Central memory CD8-positive, alpha-beta T cell (primary cell): Measurements from ENCODE around the gene APOM.

Source experiments
- ATAC-seq: fragments of 150-1000 bp; cut with Tn5 transposase; replicated peaks from 2 replicates; pipeline ENCODE4 v1.10.0; 2022; ENCODE audit warnings: mild to moderate bottlenecking, moderate FRiP score, moderate number of reproducible peaks; ENCODE audit not compliant: poor library complexity, severe bottlenecking; ENCODE audit errors: extremely low read depth
- DNase-seq, 2 donors: peaks; one replicate each; pipeline ENCODE4 v3.0.0; 2021; ENCODE audit warnings: low spot score in 2 of 2
- H3K27ac Mint-ChIP-seq: one replicate; pipeline ENCODE4 v1.8.0; 2022; ENCODE audit warnings: low read depth, mild to moderate bottlenecking, moderate library complexity, mixed read lengths
- H3K27me3 Mint-ChIP-seq: one replicate; pipeline ENCODE4 v1.8.0; 2022; ENCODE audit warnings: mixed read lengths
- H3K36me3 Mint-ChIP-seq: one replicate; pipeline ENCODE4 v1.8.0; 2022; ENCODE audit warnings: mild to moderate bottlenecking, moderate library complexity, mixed read lengths; ENCODE audit not compliant: insufficient read depth
- H3K4me1 Mint-ChIP-seq: one replicate; pipeline ENCODE4 v1.8.0; 2022; ENCODE audit warnings: mixed read lengths
- H3K4me3 Mint-ChIP-seq: one replicate; pipeline ENCODE4 v1.8.0; 2022; ENCODE audit warnings: mild to moderate bottlenecking, moderate library complexity, mixed read lengths
- H3K9me3 Mint-ChIP-seq: one replicate; pipeline ENCODE4 v1.8.0; 2022; ENCODE audit warnings: mixed read lengths

Gene APOM

DNA sequence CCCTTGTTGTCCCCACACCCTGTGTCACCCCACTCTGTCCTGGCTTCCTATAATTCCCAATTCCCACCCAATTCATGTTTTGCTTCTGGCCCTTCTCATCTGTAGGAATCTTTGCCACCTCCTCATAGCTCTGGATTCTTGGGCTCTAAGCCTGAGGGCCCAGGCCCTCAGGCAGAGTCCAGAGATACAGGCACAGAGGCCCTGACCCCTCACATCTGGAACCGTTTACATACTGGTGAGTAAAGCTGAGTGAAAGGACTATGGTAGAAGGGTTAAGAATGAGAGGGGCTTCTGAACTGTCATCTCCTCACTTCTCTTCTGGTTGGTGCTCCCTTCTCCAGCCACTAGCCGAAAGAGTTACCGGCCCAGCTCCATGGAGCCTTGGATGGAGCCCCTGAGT lies 21.6 kb upstream of the APOM start:
- no peak for DNase-seq
- peaks cover 62% of the 10 kb centered on the region for H3K36me3 Mint-ChIP-seq
- no peaks in the 10 kb centered on the region for H3K9me3 Mint-ChIP-seq
- H3K4me3 Mint-ChIP-seq: no peak overlapping the region
- peaks cover 6% of the 10 kb centered on the region for H3K4me1 Mint-ChIP-seq
- H3K27ac Mint-ChIP-seq: peak overlapping the region; percentile 74
- no peak for ATAC-seq
- H3K27me3 Mint-ChIP-seq: no peaks in the 10 kb centered on the region

DNA sequence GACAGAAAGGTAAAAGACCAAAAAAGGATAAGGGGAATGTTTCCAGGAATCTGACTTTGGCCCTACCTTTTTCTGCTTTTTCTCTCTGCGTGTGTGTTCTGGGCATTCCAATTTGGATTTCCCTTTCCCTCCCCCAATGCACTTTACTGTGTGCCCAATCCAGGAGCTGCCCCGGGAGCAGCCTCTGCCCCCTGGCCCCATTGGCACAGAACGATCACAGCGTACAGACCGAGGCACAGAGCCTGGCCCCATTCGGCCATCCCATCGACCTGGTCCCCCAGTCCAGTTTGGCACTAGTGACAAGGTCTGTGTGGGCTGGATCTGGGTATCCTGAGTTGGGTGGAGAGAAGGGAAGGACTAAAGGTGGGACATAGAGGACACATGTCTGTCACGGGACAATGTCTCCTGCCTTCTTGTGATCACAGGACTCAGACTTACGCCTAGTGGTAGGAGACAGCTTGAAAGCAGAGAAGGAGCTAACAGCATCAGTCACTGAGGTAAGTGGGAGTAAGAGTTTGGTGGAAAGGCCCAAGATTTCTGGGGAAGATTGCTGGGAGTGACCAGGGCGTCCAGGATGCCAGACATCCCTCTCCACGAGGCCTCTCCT lies 20.6 kb upstream of the APOM start:
- Mint-ChIP-seq H3K27ac (no peak overlapping the region), H3K4me1 (peaks cover 6% of the 10 kb centered on the region), H3K9me3 (no peaks in the 10 kb centered on the region), H3K4me3 (no peak overlapping the region), H3K36me3 (peaks cover 59% of the 10 kb centered on the region), H3K27me3 (no peaks in the 10 kb centered on the region)
- ATAC-seq (no peak), DNase-seq (no peak)

DNA sequence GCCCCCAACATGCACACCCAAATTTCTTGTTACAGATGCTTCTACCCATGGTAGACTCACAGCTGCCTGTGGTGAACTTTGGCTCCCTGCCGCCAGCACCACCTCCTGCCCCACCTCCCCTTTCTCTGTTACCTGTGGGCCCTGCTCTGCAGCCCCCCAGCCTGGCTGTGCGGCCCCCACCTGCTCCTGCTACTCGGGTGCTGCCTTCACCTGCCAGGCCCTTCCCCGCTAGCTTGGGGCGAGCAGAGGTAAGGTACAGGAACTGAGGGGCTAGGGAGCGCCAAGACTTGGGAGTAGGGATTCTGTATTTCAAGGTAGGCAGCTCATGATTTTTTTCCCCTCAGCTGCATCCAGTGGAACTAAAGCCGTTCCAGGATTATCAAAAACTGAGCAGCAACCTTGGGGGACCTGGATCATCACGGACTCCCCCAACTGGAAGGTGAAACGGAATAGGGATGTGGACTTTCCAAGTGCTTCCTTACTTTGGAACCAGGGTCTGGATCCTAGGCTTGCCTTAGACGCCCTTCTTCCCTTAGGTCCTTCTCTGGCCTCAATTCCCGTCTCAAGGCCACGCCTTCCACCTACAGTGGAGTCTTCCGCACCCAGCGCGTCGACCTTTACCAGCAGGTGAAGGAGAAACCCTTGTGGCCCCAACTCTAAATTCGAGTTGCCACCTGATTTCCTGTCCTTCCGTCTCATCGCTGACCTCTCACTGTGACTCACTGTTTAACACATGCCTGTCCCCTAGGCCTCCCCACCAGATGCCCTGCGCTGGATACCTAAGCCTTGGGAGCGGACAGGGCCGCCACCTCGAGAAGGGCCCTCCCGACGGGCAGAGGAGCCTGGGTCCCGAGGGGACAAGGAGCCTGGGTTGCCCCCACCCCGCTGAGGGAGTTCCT lies 18.7 kb upstream of the APOM start:
- Mint-ChIP-seq H3K36me3 (peaks cover 62% of the 10 kb centered on the region), H3K4me3 (peak overlapping the region; percentile 20), H3K4me1 (peaks cover 6% of the 10 kb centered on the region), H3K27ac (peak overlapping the region; percentile 61), H3K27me3 (no peaks in the 10 kb centered on the region), H3K9me3 (no peaks in the 10 kb centered on the region)
- ATAC-seq (no peak), DNase-seq (no peak)

- Mint-ChIP-seq H3K27ac (peak overlapping the region; percentile 71), H3K27me3 (no peaks in the 10 kb centered on the region), H3K4me3 (no peak overlapping the region), H3K9me3 (no peaks in the 10 kb centered on the region), H3K36me3 (peaks cover 62% of the 10 kb centered on the region), H3K4me1 (peaks cover 6% of the 10 kb centered on the region)
- no peak for ATAC-seq
- DNase-seq: no peak
Measured at GRCh38 chr6:31639043-31639442, 16.7 kb upstream of the APOM start.

DNA sequence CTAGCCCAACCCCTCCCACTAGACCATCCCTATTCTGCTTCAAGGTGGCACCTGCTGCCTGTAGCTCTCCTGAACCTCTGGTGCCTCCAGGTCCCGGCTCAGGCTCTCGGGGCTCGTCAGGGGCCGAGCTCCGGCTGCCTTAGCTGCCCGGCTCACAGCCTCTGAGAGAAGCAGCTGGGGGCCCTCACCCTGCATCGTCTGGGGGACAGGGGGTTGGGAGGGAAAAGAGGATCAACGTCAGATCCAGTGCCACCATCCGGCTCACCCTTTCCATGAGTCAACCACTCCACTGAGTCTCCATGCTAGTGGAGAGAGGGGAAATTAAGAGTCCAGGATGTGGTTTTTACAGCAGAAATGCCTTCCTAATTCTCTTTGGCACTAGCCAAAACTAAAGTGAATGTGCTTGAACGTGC lies 16.2 kb upstream of the APOM start:
- H3K4me3 Mint-ChIP-seq: no peak overlapping the region
- DNase-seq (no peak), ATAC-seq (no peak)
- H3K36me3 Mint-ChIP-seq: peaks cover 60% of the 10 kb centered on the region
- no peaks in the 10 kb centered on the region for H3K27me3 Mint-ChIP-seq
- no peaks in the 10 kb centered on the region for H3K9me3 Mint-ChIP-seq
- H3K4me1 Mint-ChIP-seq: peaks cover 6% of the 10 kb centered on the region
- no peak overlapping the region for H3K27ac Mint-ChIP-seq

GRCh38 chr6:31640612-31641011 lies 15.1 kb upstream of the APOM start:
- Mint-ChIP-seq H3K4me3 (no peak overlapping the region), H3K4me1 (peaks cover 12% of the 10 kb centered on the region), H3K27me3 (no peaks in the 10 kb centered on the region), H3K9me3 (no peaks in the 10 kb centered on the region), H3K36me3 (peaks cover 62% of the 10 kb centered on the region), H3K27ac (no peak overlapping the region)
- ATAC-seq (no peak), DNase-seq (no peak)

DNA sequence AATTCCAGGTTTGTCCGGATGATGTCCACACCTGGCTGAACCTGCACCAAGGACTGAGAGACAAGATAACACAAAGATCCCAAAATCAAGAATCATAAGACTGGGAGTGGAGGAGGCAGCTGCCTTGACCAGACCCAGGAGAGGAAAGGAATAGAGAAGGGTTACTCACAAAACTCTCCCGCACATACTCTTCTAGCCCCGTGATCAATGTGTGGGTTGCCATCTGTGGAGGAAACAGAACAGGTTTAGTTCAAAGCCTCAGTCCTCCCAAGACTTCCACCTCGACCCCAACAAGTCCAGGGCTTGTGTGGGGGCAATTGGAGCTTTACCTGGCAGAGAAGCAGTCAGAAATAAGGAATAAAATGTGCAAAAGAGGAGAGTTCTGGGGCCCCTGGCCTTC lies 14.3 kb upstream of the APOM start:
- DNase-seq (no peak), ATAC-seq (no peak)
- H3K9me3 Mint-ChIP-seq: no peaks in the 10 kb centered on the region
- H3K4me3 Mint-ChIP-seq: no peak overlapping the region
- H3K27ac Mint-ChIP-seq: no peak overlapping the region
- peaks cover 63% of the 10 kb centered on the region for H3K36me3 Mint-ChIP-seq
- no peaks in the 10 kb centered on the region for H3K27me3 Mint-ChIP-seq
- peaks cover 11% of the 10 kb centered on the region for H3K4me1 Mint-ChIP-seq

- no peaks in the 10 kb centered on the region for H3K9me3 Mint-ChIP-seq
- peaks cover 65% of the 10 kb centered on the region for H3K36me3 Mint-ChIP-seq
- H3K4me3 Mint-ChIP-seq: no peak overlapping the region
- H3K4me1 Mint-ChIP-seq: peaks cover 7% of the 10 kb centered on the region
- no peak overlapping the region for H3K27ac Mint-ChIP-seq
- no peaks in the 10 kb centered on the region for H3K27me3 Mint-ChIP-seq
- ATAC-seq (no peak), DNase-seq (no peak)
Measured at GRCh38 chr6:31642798-31643570, 12.7 kb upstream of the APOM start.

DNA sequence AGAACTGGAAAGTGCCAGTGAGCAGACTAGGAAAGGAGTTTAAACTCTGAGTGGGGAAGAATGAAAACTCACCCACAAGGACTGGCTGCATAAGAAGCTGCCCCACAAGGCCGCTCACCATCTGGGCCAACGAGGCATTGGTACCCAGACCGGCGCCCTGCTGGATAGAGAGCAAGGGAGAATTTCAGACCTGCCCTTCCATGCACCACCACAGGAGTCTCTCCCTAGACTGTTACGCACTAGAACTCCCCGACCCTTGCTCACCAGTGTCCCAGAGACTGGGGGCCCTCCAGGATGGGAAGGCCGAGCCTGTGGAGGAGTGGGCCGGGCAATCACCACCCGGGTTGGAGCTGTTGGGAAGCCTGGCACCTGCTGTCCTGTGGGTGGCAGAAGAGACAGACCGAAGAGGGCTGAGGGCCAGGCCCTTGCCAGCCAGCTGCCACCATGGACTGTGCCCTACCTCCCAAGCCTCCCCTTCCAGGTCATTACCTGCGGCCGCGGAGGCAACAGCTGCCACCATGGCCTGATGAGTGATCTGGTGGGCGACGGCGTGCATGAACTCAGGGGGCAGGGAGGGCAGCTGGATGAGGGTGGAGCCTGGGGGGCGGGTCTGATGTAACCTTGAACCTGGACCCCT lies 11.8 kb upstream of the APOM start:
- Mint-ChIP-seq H3K9me3 (no peaks in the 10 kb centered on the region), H3K27me3 (no peaks in the 10 kb centered on the region), H3K27ac (no peak overlapping the region), H3K4me3 (no peak overlapping the region), H3K36me3 (peaks cover 69% of the 10 kb centered on the region), H3K4me1 (peaks cover 10% of the 10 kb centered on the region)
- no peak for ATAC-seq
- DNase-seq: no peak

DNA sequence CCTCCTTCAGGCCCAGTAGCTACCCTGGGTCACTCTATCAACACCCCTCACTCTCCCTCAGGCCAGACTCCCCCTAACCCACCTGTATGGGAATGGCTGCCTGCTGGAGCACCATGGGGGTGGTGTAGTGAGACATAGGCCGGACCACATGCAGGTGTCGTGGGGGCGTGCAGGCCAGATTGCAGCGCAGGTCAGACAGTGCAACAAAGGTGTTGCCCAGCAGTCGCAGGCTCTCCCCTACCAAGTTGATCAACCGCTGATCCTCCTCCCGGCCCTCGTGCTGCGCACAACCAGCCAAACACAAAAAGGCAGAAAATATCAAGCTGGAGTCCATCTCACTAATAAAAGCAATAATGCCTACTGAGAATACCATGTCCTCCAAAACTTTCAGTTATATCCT lies 10.4 kb upstream of the APOM start:
- ATAC-seq: no peak
- H3K36me3 Mint-ChIP-seq: peaks cover 75% of the 10 kb centered on the region
- no peak for DNase-seq
- no peaks in the 10 kb centered on the region for H3K27me3 Mint-ChIP-seq
- no peaks in the 10 kb centered on the region for H3K9me3 Mint-ChIP-seq
- H3K27ac Mint-ChIP-seq: peak overlapping the region; percentile 73
- peaks cover 18% of the 10 kb centered on the region for H3K4me1 Mint-ChIP-seq
- no peak overlapping the region for H3K4me3 Mint-ChIP-seq

DNA sequence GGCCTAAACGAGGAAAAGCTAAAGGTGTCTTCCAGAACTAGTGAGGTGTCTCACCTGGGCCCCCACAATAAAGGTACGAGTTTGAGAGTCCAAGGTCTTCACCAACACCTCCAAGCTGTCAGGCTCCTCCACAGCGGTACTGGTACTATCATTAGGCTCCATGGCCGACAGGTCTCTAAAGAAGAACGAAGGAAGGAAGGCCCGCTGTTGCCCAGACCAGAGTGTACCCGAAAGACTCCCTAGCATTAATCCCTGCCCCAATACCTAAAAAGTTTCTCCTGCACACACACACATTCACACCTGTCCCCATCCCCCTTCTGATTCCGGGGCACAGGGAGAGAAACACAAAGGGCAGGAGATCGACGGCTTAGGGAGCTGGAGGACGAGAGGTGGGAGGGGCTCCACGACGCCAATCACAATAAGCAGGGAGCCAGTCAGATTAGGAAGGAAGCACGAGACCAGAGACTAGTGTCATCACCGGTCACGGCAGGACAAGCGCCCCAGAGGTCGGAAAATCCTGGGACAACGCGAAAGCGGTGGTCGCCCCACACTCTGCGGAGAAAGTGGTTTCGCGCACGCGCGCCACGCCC lies 4.0 kb upstream of the APOM start:
- ATAC-seq: peak; percentile 13
- H3K36me3 Mint-ChIP-seq: peaks cover 58% of the 10 kb centered on the region

More for the DNA sequence above, 4.0 kb upstream of the APOM start:
- Mint-ChIP-seq H3K4me1 (peaks cover 47% of the 10 kb centered on the region), H3K27me3 (no peaks in the 10 kb centered on the region), H3K9me3 (no peaks in the 10 kb centered on the region), H3K4me3 (peak overlapping the region; percentile 89), H3K27ac (peak overlapping the region; percentile 96)
- no peak for DNase-seq
